Mucosa of rectum (tissue), 2 donors: ENCODE measurements around the gene SLC2A5.
A peak's percentile ranks its signal among the peaks of the same experiment; 100 is the strongest.
"Not testable (repeated sequence)": the region's sequence is repeated elsewhere in the genome, so short reads cannot be mapped to it uniquely, and the experiment has no call there.

ENCODE experiments used
- H3K27ac ChIP-seq, 2 donors: one replicate each; pipeline ENCODE4 v1.7.0; 2013; ENCODE audit warnings: inconsistent platforms in 2 of 2, low read depth in 2 of 2, low read length in 2 of 2
- H3K27me3 ChIP-seq, 2 donors: one replicate each; pipeline ENCODE4 v1.7.0; 2013; ENCODE audit warnings: low read length in 2 of 2; ENCODE audit not compliant: control insufficient read depth in 2 of 2, insufficient read depth in 2 of 2
- H3K36me3 ChIP-seq, 2 donors: one replicate each; pipeline ENCODE4 v1.7.0; 2013; ENCODE audit warnings: low read length in 2 of 2; ENCODE audit not compliant: control insufficient read depth in 2 of 2, insufficient read depth in 2 of 2
- H3K4me1 ChIP-seq, 2 donors: one replicate each; pipeline ENCODE4 v1.7.0; 2013; ENCODE audit warnings: low read length in 2 of 2, mild to moderate bottlenecking in 1 of 2; ENCODE audit not compliant: control insufficient read depth in 2 of 2, insufficient read depth in 2 of 2
- H3K4me3 ChIP-seq, 2 donors: one replicate each; pipeline ENCODE4 v1.7.0; 2013; ENCODE audit warnings: low read length in 2 of 2
- H3K9ac ChIP-seq, 2 donors: one replicate each; pipeline ENCODE4 v1.7.0; 2013; ENCODE audit warnings: low read length in 2 of 2, low read depth in 1 of 2, mild to moderate bottlenecking in 1 of 2
- H3K9me3 ChIP-seq, 2 donors: one replicate each; pipeline ENCODE4 v1.7.0; 2013; ENCODE audit warnings: low read length in 2 of 2; ENCODE audit not compliant: control insufficient read depth in 2 of 2
- donor health status: healthy.
- donor health status: Normal muscosa, but diverticular disease.

The SLC2A5 gene

GRCh38 chr1:9008236-9008635 lies 61.2 kb downstream of the SLC2A5 start:
- H3K9ac ChIP-seq = no peak overlapping the region
- peaks cover 9% of the 10 kb centered on the region in 2 donors for H3K4me1 ChIP-seq
- no peaks in the 10 kb centered on the region for H3K36me3 ChIP-seq
- H3K27me3 ChIP-seq = no peaks in the 10 kb centered on the region
- no peak overlapping the region for H3K27ac ChIP-seq
- no peaks in the 10 kb centered on the region for H3K9me3 ChIP-seq
- H3K4me3 ChIP-seq = no peak overlapping the region

GRCh38 chr1:9006956-9007615 lies 62.3 kb downstream of the SLC2A5 start:
- H3K4me3 ChIP-seq = no peak overlapping the region
- no peaks in the 10 kb centered on the region for H3K36me3 ChIP-seq
- H3K9me3 ChIP-seq = no peaks in the 10 kb centered on the region
- H3K4me1 ChIP-seq = peaks cover 9 to 13% of the 10 kb centered on the region in 2 donors
- H3K27me3 ChIP-seq = no peaks in the 10 kb centered on the region
- no peak overlapping the region for H3K27ac ChIP-seq
- H3K9ac ChIP-seq = no peak overlapping the region

- Histone ChIP-seq H3K9me3 (no peaks in the 10 kb centered on the region), H3K36me3 (no peaks in the 10 kb centered on the region), H3K4me1 (peaks cover 4 to 18% of the 10 kb centered on the region in 2 donors), H3K27ac (no peak overlapping the region), H3K9ac (peak overlapping the region in 1 of 2 donors; percentile 17), H3K27me3 (no peaks in the 10 kb centered on the region), H3K4me3 (no peak overlapping the region)
Measured at GRCh38 chr1:9005395-9005708, 64.1 kb downstream of the SLC2A5 start.

- H3K36me3 ChIP-seq = no peaks in the 10 kb centered on the region
- no peaks in the 10 kb centered on the region for H3K27me3 ChIP-seq
- H3K9ac ChIP-seq = peak overlapping the region in 1 of 2 donors; percentile 17
- H3K4me3 ChIP-seq = peak overlapping the region in 1 of 2 donors; percentile 20
- no peak overlapping the region for H3K27ac ChIP-seq
- H3K4me1 ChIP-seq = peaks cover 4 to 18% of the 10 kb centered on the region in 2 donors
- no peaks in the 10 kb centered on the region for H3K9me3 ChIP-seq
Measured at GRCh38 chr1:9004700-9005394, 64.6 kb downstream of the SLC2A5 start.

- Histone ChIP-seq H3K4me3 (no peak overlapping the region), H3K27ac (no peak overlapping the region), H3K9me3 (no peaks in the 10 kb centered on the region), H3K27me3 (no peaks in the 10 kb centered on the region), H3K36me3 (no peaks in the 10 kb centered on the region), H3K4me1 (peaks cover 4 to 18% of the 10 kb centered on the region in 2 donors), H3K9ac (no peak overlapping the region)
Measured at GRCh38 chr1:9004031-9004699, 65.3 kb downstream of the SLC2A5 start.

GRCh38 chr1:9002215-9002560 lies 67.2 kb downstream of the SLC2A5 start:
- H3K4me1 ChIP-seq = peaks cover 0 to 17% of the 10 kb centered on the region in 2 donors
- H3K36me3 ChIP-seq, H3K9ac ChIP-seq, H3K9me3 ChIP-seq, H3K27me3 ChIP-seq: not testable (repeated sequence)
- peak overlapping the region in 1 of 2 donors; percentile 17 for H3K4me3 ChIP-seq
- peak overlapping the region; percentile 58 to 87 for H3K27ac ChIP-seq

GRCh38 chr1:9001534-9002214 lies 67.8 kb downstream of the SLC2A5 start:
- Histone ChIP-seq H3K4me3 (peak overlapping the region in 1 of 2 donors; percentile 17), H3K27ac (peak overlapping the region; percentile 58 to 87), H3K4me1 (peaks cover 0 to 17% of the 10 kb centered on the region in 2 donors)
- not testable (repeated sequence) for H3K27me3 ChIP-seq, H3K9ac ChIP-seq, H3K9me3 ChIP-seq, H3K36me3 ChIP-seq

- H3K27me3 ChIP-seq, H3K9ac ChIP-seq, H3K4me1 ChIP-seq, H3K9me3 ChIP-seq, H3K27ac ChIP-seq, H3K4me3 ChIP-seq, H3K36me3 ChIP-seq: not testable (repeated sequence)
Measured at GRCh38 chr1:8993962-8994675, 75.3 kb downstream of the SLC2A5 start.

GRCh38 chr1:8992936-8993687 lies 76.3 kb downstream of the SLC2A5 start:
- Histone ChIP-seq H3K9me3 (no peaks in the 10 kb centered on the region), H3K4me3 (no peak overlapping the region), H3K4me1 (no peaks in the 10 kb centered on the region), H3K27me3 (no peaks in the 10 kb centered on the region), H3K27ac (no peak overlapping the region), H3K36me3 (no peaks in the 10 kb centered on the region), H3K9ac (no peak overlapping the region)
